HepG2 (cell line): ENCODE data around the gene GAR1. TPM values are rescaled to one million over a fixed set of nuclear protein-coding genes. Genes with fewer than 3 reads are reported as not detected.

Experiments
- ATAC-seq: fragments of 200-7000 bp; cut with Tn5 transposase; 3 replicates; pipeline ENCODE4 v1.9.1; 2020; ENCODE audit warnings: mild to moderate bottlenecking, moderate library complexity
- BruUV-seq: library from RNA; stranded (reverse); fragments of 400-500 nt; replicated peaks from 2 replicates; lab custom pipeline; 2021; lab: Mats Ljungman, UMichigan
- CTCF ChIA-PET: fragments of 300-600 bp; formaldehyde crosslinking; extraction: SDS; loops from one replicate; lab custom pipeline; 2021; ENCODE audit warnings: low total read pairs, inconsistent platforms, low intra/inter-chr PET ratio; lab: Yijun Ruan, JAX
- POLR2A ChIA-PET: fragments of 350-600 bp; sonication (Branson Sonifier 250); formaldehyde crosslinking; loops from one replicate; lab custom pipeline; 2020; ENCODE audit warnings: antibody characterized with exemption, inconsistent platforms; lab: Yijun Ruan, JAX
- DNase-seq: peaks from one replicate; pipeline ENCODE4 v3.0.0-alpha.2; 2015; ENCODE audit warnings: low spot score
- FAIRE-seq: peaks from 3 replicates; lab custom pipeline; 2011; peaks lifted over from hg19 to GRCh38; lab: Jason Lieb, UNC
- H2AFZ ChIP-seq: one replicate; pipeline ENCODE4 v1.6.1; 2011; ENCODE audit warnings: low read length, inconsistent platforms
- H3K27ac ChIP-seq: fragments of 300-600 bp; 3 replicates; pipeline ENCODE4 v1.8.0; 2011; ENCODE audit warnings: mixed run types, mild to moderate bottlenecking, mixed read lengths, low read length, inconsistent platforms; ENCODE audit not compliant: insufficient read depth; ENCODE audit errors: extremely low read length
- H3K27me3 ChIP-seq, 2 experiments: fragments of 200-600 bp in 1 of 2; 2 replicates in 1 of 2; 3 replicates in 1 of 2; pipeline versions ENCODE4 v1.6.0 to v1.8.0; 2011; ENCODE audit warnings: low read length in 2 of 2, mild to moderate bottlenecking in 2 of 2, moderate library complexity in 2 of 2, inconsistent platforms in 1 of 2; ENCODE audit not compliant: insufficient read depth in 2 of 2, control insufficient read depth in 1 of 2
- H3K36me3 ChIP-seq, 2 experiments: fragments of 200-600 bp in 1 of 2; replicated peaks in 1 of 2; 2 replicates in 1 of 2; 3 replicates in 1 of 2; pipeline versions ENCODE4 v1.5.1 to v1.8.0; 2011; ENCODE audit warnings: low read length in 2 of 2, inconsistent platforms in 1 of 2; ENCODE audit not compliant: insufficient read depth in 2 of 2, control insufficient read depth in 1 of 2
- H3K4me1 ChIP-seq: 2 replicates; pipeline ENCODE4 v1.5.1; 2012; ENCODE audit warnings: low read length, inconsistent platforms; ENCODE audit not compliant: insufficient read depth
- H3K4me2 ChIP-seq: 2 replicates; pipeline ENCODE4 v1.6.0; 2011; ENCODE audit warnings: low read depth, low read length, inconsistent platforms
- H3K4me3 ChIP-seq, 3 experiments: fragments of 200-600 bp in 1 of 3; sonication (generic), shearing (Covaris generic) in 1 of 3; replicated peaks in 1 of 3; 2 replicates each; pipeline ENCODE4 v1.5.1; 2011 to 2016; ENCODE audit warnings: low read length in 3 of 3, inconsistent platforms in 2 of 3, low read depth in 2 of 3, mild to moderate bottlenecking in 2 of 3, control low read depth in 1 of 3, mixed read lengths in 1 of 3; ENCODE audit not compliant: insufficient read depth in 1 of 3
- H3K79me2 ChIP-seq: one replicate; pipeline ENCODE4 v1.6.1; 2011; ENCODE audit warnings: low read length, inconsistent platforms; ENCODE audit not compliant: insufficient read depth
- H3K9ac ChIP-seq: 2 replicates; pipeline ENCODE4 v1.6.0; 2011; ENCODE audit warnings: mild to moderate bottlenecking, low read depth, low read length, inconsistent platforms; ENCODE audit not compliant: insufficient read depth
- H3K9me3 ChIP-seq: 2 replicates; pipeline ENCODE4 v1.5.1; 2012; ENCODE audit warnings: mild to moderate bottlenecking, low read length
- H4K20me1 ChIP-seq: 2 replicates; pipeline ENCODE4 v1.6.0; 2011; ENCODE audit warnings: inconsistent platforms, mild to moderate bottlenecking, low read length, moderate library complexity; ENCODE audit not compliant: insufficient read depth
- EED ChIP-seq: sonication (generic); formaldehyde crosslinking; IDR thresholded peaks from 2 replicates; pipeline ENCODE4 v1.5.0; 2020; ENCODE audit warnings: mild to moderate bottlenecking, missing genetic modification reagents
- ELK4 ChIP-seq: sonication (generic); formaldehyde crosslinking; IDR thresholded peaks from 2 replicates; pipeline ENCODE4 v1.9.0; 2021; ENCODE audit warnings: missing genetic modification reagents, borderline replicate concordance
- PAF1 ChIP-seq: IDR thresholded peaks from 2 replicates; pipeline ENCODE4 v1.6.1; 2016; ENCODE audit warnings: missing genetic modification reagents, missing compliant biosample characterization
- REST ChIP-seq, 2 experiments: IDR thresholded peaks; 2 replicates each; pipeline ENCODE4 v1.6.1; 2011 to 2012; ENCODE audit warnings: low read length in 2 of 2, borderline replicate concordance in 1 of 2, low read depth in 1 of 2, mild to moderate bottlenecking in 1 of 2, moderate library complexity in 1 of 2
- SIX1 ChIP-seq: sonication (generic); formaldehyde crosslinking; IDR thresholded peaks from 2 replicates; pipeline ENCODE4 v1.4.0; 2020; ENCODE audit warnings: missing genetic modification reagents, borderline replicate concordance
- ZMYM2 ChIP-seq: sonication (generic); formaldehyde crosslinking; IDR thresholded peaks from 2 replicates; pipeline ENCODE4 v1.8.0; 2022; ENCODE audit warnings: mild to moderate bottlenecking, missing genetic modification reagents
- ZMYM3 ChIP-seq: sonication (generic); formaldehyde crosslinking; IDR thresholded peaks from 2 replicates; pipeline ENCODE4 v1.5.1; 2020; ENCODE audit warnings: mild to moderate bottlenecking, missing genetic modification reagents
- ZNF333 ChIP-seq: sonication (generic); formaldehyde crosslinking; IDR thresholded peaks from 2 replicates; pipeline ENCODE4 v1.4.0; 2020; ENCODE audit warnings: mild to moderate bottlenecking, missing genetic modification reagents, borderline replicate concordance
- ZNF337 ChIP-seq: sonication (generic); formaldehyde crosslinking; IDR thresholded peaks from 2 replicates; pipeline ENCODE4 v1.5.1; 2020; ENCODE audit warnings: missing genetic modification reagents, low read depth, mild to moderate bottlenecking, borderline replicate concordance
- ZSCAN31 ChIP-seq: sonication (generic); formaldehyde crosslinking; IDR thresholded peaks from 2 replicates; pipeline ENCODE4 v1.5.0; 2020; ENCODE audit warnings: low read depth, mild to moderate bottlenecking, missing genetic modification reagents
- WGBS: methylation state at CpG from one replicate; pipeline ENCODE4 v1.1.6; 2017; ENCODE audit warnings: low lambda C conversion rate; 5-methylcytosine and 5-hydroxymethylcytosine counted together
- in situ Hi-C: cut with HindIII; loops from 2 replicates; pipeline ENCODE4 v1.10.0; 2017; ENCODE audit warnings: low pct_unique_long_range_greater_than_20kb; ENCODE audit not compliant: extremely low pct_ligation_motif_present
- intact Hi-C: fragments of 100-400 bp; cut with micrococcal nuclease; formaldehyde crosslinking; loops from one replicate; pipeline ENCODE4 v1.10.0; 2022; ENCODE audit not compliant: unreplicated experiment
- polyA plus RNA-seq, 8 experiments: library from polyadenylated mRNA; depleted of rRNA in 3 of 8; stranded (reverse) in 7 of 8; unstranded in 1 of 8; fragments of >200 nt; fragmentation: Illumina TruSeq in 4 of 8; extraction: Trizol in 4 of 8; gene quantifications; 2 replicates each; pipeline versions ENCODE4 v1.2.1 to v1.2.3, GENCODE V29; 2011 to 2016; ENCODE audit warnings: low read depth in 4 of 8, missing spikeins in 1 of 8, mixed read lengths in 1 of 8; ENCODE audit not compliant: insufficient read depth in 1 of 8
- total RNA-seq, 5 experiments: library from RNA; depleted of rRNA; stranded (reverse); fragments of >200 nt; fragmentation: Illumina TruSeq; extraction: Trizol; gene quantifications; 2 replicates each; pipeline ENCODE4 v1.2.3, GENCODE V29; 2016; ENCODE audit warnings: low read depth in 1 of 5
- TF ChIP-seq, protein P1 (sequence below): sonication (generic); formaldehyde crosslinking; IDR thresholded peaks from 2 replicates; pipeline ENCODE4 v1.4.0; 2020; ENCODE audit warnings: missing genetic modification reagents

Gene GAR1
- total and polyA plus RNA-seq, 2 of the 13 experiments (the other 11 are each of a cell fraction or from before 2014, with no cell fraction given), result 11.3 to 11.4 TPM

DNA sequence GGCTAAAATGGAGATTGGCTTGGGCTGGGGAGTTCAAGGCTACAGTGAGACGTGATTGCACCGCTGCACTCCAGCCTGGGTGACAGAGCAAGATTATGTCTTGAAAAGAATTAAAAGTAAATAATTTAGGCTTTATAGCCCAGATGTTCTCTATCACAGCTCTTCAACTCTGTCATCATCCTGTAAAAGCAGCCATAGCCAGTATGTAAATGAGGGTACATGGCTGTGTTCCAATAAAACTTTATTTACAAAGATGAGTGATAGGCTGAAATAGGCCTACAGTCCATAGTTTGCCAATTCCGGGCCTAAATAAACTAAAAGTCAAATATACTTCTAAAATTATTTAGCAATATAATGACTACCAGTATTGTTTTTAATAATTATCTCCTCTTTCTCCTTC lies 21.4 kb downstream of the GAR1 start:
- Histone ChIP-seq H3K4me1 (no peaks in the 10 kb centered on the region), H3K9me3 (no peaks in the 10 kb centered on the region), H3K79me2 (no peaks in the 10 kb centered on the region), H3K4me3 (no peak overlapping the region), H3K27ac (no peak overlapping the region), H3K4me2 (no peak overlapping the region), H3K27me3 (no peaks in the 10 kb centered on the region), H3K36me3 (no peaks in the 10 kb centered on the region), H3K9ac (no peak overlapping the region), H4K20me1 (no peaks in the 10 kb centered on the region), H2AFZ (no peak overlapping the region)
- ATAC-seq, result no peak
- intact Hi-C loops, result no loop called here
- no TSS peak for BruUV-seq
- ChIA-PET POLR2A (no interaction called here), CTCF (no interaction called here)
- no peak for FAIRE-seq
- no peak for TF ChIP-seq EED (CRISPR knock-in tag)
- no peak for TF ChIP-seq PAF1 (CRISPR knock-in tag)
- no peak for TF ChIP-seq ZMYM3 (CRISPR knock-in tag)
- no peak for TF ChIP-seq ELK4
- no peak for TF ChIP-seq REST (IDR thresholded peaks at IDR 0.05; ENCODE audit: borderline replicate concordance in 1 of 2, low read depth in 1 of 2, low read length in 2 of 2)
- no peak for TF ChIP-seq ZNF337 (CRISPR knock-in tag)
- no peak for TF ChIP-seq ZMYM2 (CRISPR knock-in tag)
- TF ChIP-seq, protein P1, sequence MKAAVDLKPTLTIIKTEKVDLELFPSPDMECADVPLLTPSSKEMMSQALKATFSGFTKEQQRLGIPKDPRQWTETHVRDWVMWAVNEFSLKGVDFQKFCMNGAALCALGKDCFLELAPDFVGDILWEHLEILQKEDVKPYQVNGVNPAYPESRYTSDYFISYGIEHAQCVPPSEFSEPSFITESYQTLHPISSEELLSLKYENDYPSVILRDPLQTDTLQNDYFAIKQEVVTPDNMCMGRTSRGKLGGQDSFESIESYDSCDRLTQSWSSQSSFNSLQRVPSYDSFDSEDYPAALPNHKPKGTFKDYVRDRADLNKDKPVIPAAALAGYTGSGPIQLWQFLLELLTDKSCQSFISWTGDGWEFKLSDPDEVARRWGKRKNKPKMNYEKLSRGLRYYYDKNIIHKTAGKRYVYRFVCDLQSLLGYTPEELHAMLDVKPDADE, result no peak
- no peak for TF ChIP-seq ZSCAN31 (CRISPR knock-in tag)
- TF ChIP-seq ZNF333 (CRISPR knock-in tag), result no peak
- no peak for TF ChIP-seq SIX1 (CRISPR knock-in tag)
- 46% methylated on average over 3 of the region's 3 CpGs for WGBS
- in situ Hi-C loops, result no loop called here
- DNase-seq, result no peak
